GM21390 (cell line): ENCODE measurements around the gene TSHZ3.

Experiments used
- ATAC-seq: cut with Tn5 transposase; IDR thresholded peaks from one replicate; pipeline ENCODE4 v1.9.1; 2021; ENCODE audit not compliant: unreplicated experiment

Gene TSHZ3

GRCh38 chr19:31268751-31269383 lies 80.4 kb downstream of the TSHZ3 start:
- ATAC-seq: no peak

- ATAC-seq: no peak
These were observed 82.5 kb downstream of the TSHZ3 start for GRCh38 chr19:31266731-31267130.

- ATAC-seq: no peak
These were observed 83.0 kb downstream of the TSHZ3 start for GRCh38 chr19:31266196-31266595.

GRCh38 chr19:31264041-31264778 lies 85.0 kb downstream of the TSHZ3 start:
- ATAC-seq: no peak

GRCh38 chr19:31263328-31263727 lies 85.9 kb downstream of the TSHZ3 start:
- no peak for ATAC-seq

GRCh38 chr19:31262725-31263191 lies 86.5 kb downstream of the TSHZ3 start:
- no peak for ATAC-seq

- no peak for ATAC-seq
These were observed 87.5 kb downstream of the TSHZ3 start for GRCh38 chr19:31261603-31262212.

GRCh38 chr19:31261019-31261602 lies 88.1 kb downstream of the TSHZ3 start:
- no peak for ATAC-seq

- ATAC-seq: no peak
These were observed 88.9 kb downstream of the TSHZ3 start for GRCh38 chr19:31260171-31260933.

GRCh38 chr19:31258211-31259052 lies 90.8 kb downstream of the TSHZ3 start:
- no peak for ATAC-seq

- no peak for ATAC-seq
These were observed 91.7 kb downstream of the TSHZ3 start for GRCh38 chr19:31257426-31258130.

GRCh38 chr19:31257025-31257424 lies 92.2 kb downstream of the TSHZ3 start:
- ATAC-seq: no peak

- ATAC-seq: no peak
These were observed 92.7 kb downstream of the TSHZ3 start for GRCh38 chr19:31256593-31256960.

GRCh38 chr19:31255831-31256592 lies 93.2 kb downstream of the TSHZ3 start:
- no peak for ATAC-seq

- no peak for ATAC-seq
These were observed 93.9 kb downstream of the TSHZ3 start for GRCh38 chr19:31255174-31255799.

- ATAC-seq: no peak
These were observed 94.6 kb downstream of the TSHZ3 start for GRCh38 chr19:31254611-31255010.

GRCh38 chr19:31254180-31254551 lies 95.1 kb downstream of the TSHZ3 start:
- ATAC-seq: no peak

- no peak for ATAC-seq
These were observed 95.6 kb downstream of the TSHZ3 start for GRCh38 chr19:31253526-31254179.
